Measurements from ENCODE around the gene KIAA2012.

Gene KIAA2012

GRCh38 chr2:202122163-202122540, 49.1 kb downstream of the KIAA2012 start:
- no peak for DNase-seq (ENCODE audit: extremely low read depth, insufficient read length)
- H3K27me3 ChIP-seq (replicated peaks; ENCODE audit: control insufficient read depth, insufficient read depth, low read length), result no peaks in the 10 kb centered on the region
- TF ChIP-seq CTCF (IDR thresholded peaks at IDR 0.05; ENCODE audit: insufficient read depth, low read length, poor library complexity, severe bottlenecking), result no peak
- H3K36me3 ChIP-seq (ENCODE audit: control insufficient read depth, insufficient read depth, low read length), result no peaks in the 10 kb centered on the region
- no peak overlapping the region for H3K4me3 ChIP-seq (replicated peaks; ENCODE audit: low read depth, low read length)

- TF ChIP-seq CTCF (IDR thresholded peaks at IDR 0.05; ENCODE audit: insufficient read depth, low read length, poor library complexity, severe bottlenecking), result no peak
- Histone ChIP-seq H3K4me3 (replicated peaks; ENCODE audit: low read depth, low read length) (no peak overlapping the region), H3K36me3 (ENCODE audit: control insufficient read depth, insufficient read depth, low read length) (no peaks in the 10 kb centered on the region), H3K27me3 (replicated peaks; ENCODE audit: control insufficient read depth, insufficient read depth, low read length) (no peaks in the 10 kb centered on the region)
- DNase-seq (ENCODE audit: extremely low read depth, insufficient read length), result no peak
Observed at GRCh38 chr2:202122980-202123720, 50.1 kb downstream of the KIAA2012 start.

GRCh38 chr2:202124286-202124685, 51.2 kb downstream of the KIAA2012 start:
- H3K27me3 ChIP-seq (replicated peaks; ENCODE audit: control insufficient read depth, insufficient read depth, low read length), result no peaks in the 10 kb centered on the region
- TF ChIP-seq CTCF (IDR thresholded peaks at IDR 0.05; ENCODE audit: insufficient read depth, low read length, poor library complexity, severe bottlenecking), result no peak
- H3K4me3 ChIP-seq (replicated peaks; ENCODE audit: low read depth, low read length), result no peak overlapping the region
- no peaks in the 10 kb centered on the region for H3K36me3 ChIP-seq (ENCODE audit: control insufficient read depth, insufficient read depth, low read length)
- no peak for DNase-seq (ENCODE audit: extremely low read depth, insufficient read length)

- H3K27me3 ChIP-seq (replicated peaks; ENCODE audit: control insufficient read depth, insufficient read depth, low read length), result no peaks in the 10 kb centered on the region
- no peak overlapping the region for H3K4me3 ChIP-seq (replicated peaks; ENCODE audit: low read depth, low read length)
- no peak for DNase-seq (ENCODE audit: extremely low read depth, insufficient read length)
- TF ChIP-seq CTCF (IDR thresholded peaks at IDR 0.05; ENCODE audit: insufficient read depth, low read length, poor library complexity, severe bottlenecking), result no peak
- H3K36me3 ChIP-seq (ENCODE audit: control insufficient read depth, insufficient read depth, low read length), result no peaks in the 10 kb centered on the region
Observed at GRCh38 chr2:202127687-202128331, 54.8 kb downstream of the KIAA2012 start.

- no peak for DNase-seq (ENCODE audit: extremely low read depth, insufficient read length)
- no peaks in the 10 kb centered on the region for H3K27me3 ChIP-seq (replicated peaks; ENCODE audit: control insufficient read depth, insufficient read depth, low read length)
- H3K4me3 ChIP-seq (replicated peaks; ENCODE audit: low read depth, low read length), result no peak overlapping the region
- TF ChIP-seq CTCF (IDR thresholded peaks at IDR 0.05; ENCODE audit: insufficient read depth, low read length, poor library complexity, severe bottlenecking), result no peak
- no peaks in the 10 kb centered on the region for H3K36me3 ChIP-seq (ENCODE audit: control insufficient read depth, insufficient read depth, low read length)
Observed at GRCh38 chr2:202129841-202130240, 56.8 kb downstream of the KIAA2012 start.

All from GM06990 (cell line).